Fibroblast of skin of left quadriceps (primary cell): Measurements from ENCODE around the gene VSIR.
A peak's percentile ranks its signal among the peaks of the same experiment; 100 is the strongest.

Experiments
- DNase-seq, 2 experiments: peaks; one replicate each; pipeline ENCODE4 v3.0.0-alpha.2; 2013; ENCODE audit warnings: low read depth in 2 of 2

The VSIR gene

GRCh38 chr10:71782221-71782916, 9.0 kb upstream of the VSIR start:
- no peak for DNase-seq

DNA sequence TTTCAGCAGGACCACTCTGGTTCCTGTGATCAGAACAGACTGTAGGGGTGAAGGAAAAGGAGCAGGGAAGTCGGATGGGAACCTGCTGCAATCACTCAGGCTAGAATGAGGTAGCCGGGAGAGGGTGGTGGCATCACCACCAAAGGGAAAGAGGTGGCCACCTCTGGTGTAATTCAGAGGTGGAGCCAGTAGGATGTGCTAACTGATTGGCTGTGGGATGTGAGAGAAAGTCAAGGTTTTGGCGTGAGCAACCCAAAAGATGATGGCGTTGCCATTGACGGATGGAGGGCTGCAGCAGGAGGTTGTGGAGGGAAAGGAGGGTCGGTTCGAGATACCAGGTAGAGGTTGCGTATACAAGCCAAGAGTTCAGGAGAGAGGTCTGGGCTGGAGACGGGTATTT, 7.4 kb upstream of the VSIR start:
- no peak for DNase-seq

DNA sequence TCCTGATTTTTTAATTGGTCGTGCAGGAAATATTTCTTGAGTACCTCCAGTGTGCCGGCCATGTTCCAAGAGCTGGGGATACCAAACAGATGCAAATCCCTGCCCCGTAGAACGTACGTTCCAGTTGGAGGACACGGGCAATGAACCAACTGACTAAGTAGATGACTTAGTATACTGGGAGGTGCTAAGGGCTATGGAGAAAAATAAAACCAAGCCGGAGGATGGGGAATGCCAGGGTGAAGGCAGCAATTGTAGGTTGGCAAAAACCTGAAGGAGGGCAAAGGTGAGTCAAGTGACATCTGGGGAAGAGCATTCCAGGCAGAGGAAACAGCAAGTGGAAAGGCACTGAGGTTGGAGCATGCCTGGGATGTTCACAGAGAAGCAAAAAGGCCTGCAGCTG, 6.8 kb upstream of the VSIR start:
- DNase-seq: no peak

GRCh38 chr10:71779641-71780040, 6.3 kb upstream of the VSIR start:
- no peak for DNase-seq

- no peak for DNase-seq
These were observed 4.9 kb upstream of the VSIR start for GRCh38 chr10:71778071-71778825.

GRCh38 chr10:71777213-71777985, 4.1 kb upstream of the VSIR start:
- DNase-seq: no peak

GRCh38 chr10:71776481-71776925, 3.2 kb upstream of the VSIR start:
- DNase-seq: no peak

- no peak for DNase-seq
These were observed 1.8 kb upstream of the VSIR start for GRCh38 chr10:71774916-71775702.

DNA sequence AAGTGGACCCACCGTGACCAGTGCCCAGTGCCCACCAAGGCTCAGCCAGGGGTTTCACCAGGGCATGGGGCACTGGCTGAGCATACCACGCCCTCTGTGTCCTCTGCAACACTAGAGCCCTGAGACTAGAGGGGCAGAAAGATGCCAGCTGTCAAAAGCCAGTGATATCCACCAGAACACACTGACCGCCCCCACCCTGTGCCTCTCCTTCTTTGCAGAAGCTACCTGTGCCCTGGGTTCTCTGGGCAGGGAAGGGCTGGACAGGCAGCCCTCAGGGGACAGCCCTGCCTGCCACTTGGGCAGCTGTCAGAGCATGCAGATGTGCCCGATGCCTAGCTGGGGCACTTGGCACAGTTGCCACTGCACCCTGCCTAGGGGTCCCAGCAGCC, 494 bp downstream of the VSIR start:
- DNase-seq: no peak

- DNase-seq: no peak
These were observed 1.3 kb downstream of the VSIR start for GRCh38 chr10:71771821-71772617.

GRCh38 chr10:71771204-71771603, 2.1 kb downstream of the VSIR start:
- no peak for DNase-seq

GRCh38 chr10:71770789-71771188, 2.5 kb downstream of the VSIR start:
- DNase-seq: no peak

DNA sequence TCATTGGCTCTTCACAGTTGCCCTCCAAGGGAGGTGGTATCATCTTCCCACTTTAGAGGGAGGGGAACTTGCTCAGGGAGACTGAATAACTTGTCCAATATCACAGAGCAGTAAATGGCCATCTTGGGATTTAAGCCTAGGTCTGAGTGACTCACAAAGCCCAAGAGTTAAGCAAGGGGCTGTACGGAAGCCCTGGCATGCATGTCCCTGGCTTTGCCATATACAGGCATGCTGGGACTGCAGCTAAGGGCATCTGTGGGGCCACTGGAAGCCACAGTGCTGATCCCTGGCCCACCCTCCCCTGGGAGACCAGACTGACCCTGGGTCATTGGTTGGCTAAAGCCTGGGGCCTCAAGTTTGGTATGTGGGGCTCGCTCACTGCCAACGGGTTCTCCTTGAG, 3.1 kb downstream of the VSIR start:
- DNase-seq: no peak

- no peak for DNase-seq
These were observed 4.0 kb downstream of the VSIR start for GRCh38 chr10:71769279-71769823.

DNA sequence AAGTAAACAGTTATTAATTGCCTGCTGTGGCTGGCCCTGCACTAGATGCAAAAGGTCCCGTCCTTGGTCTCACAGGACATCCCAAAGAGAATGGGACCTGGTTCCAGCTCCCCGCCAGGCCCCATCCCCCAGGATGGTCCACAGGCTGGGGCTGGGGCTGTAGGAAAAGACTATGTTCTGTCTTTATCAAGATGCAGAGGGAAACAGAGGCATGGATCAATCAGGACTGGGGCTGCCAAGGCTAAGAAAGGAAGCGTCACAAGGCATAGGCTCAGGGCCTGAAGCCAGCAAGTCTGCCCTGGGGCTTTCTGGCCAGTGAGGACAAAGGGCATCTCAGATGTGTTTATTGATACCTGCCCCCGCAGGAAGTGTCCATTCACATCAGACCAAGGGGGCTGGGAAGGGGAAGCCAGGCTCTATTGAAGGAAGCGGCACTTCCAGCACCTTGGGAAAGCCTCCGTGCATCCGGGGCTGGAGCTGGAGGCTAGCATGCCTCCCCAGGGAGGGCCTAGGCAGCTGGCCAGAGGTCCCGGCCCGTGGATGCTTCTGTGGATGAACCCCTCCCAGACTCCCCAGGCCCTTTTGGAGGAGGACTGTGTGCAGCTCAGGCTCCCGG, 5.8 kb downstream of the VSIR start:
- no peak for DNase-seq

GRCh38 chr10:71766717-71767419, 6.5 kb downstream of the VSIR start:
- peak; percentile 54 to 63 for DNase-seq

GRCh38 chr10:71765906-71766716, 7.2 kb downstream of the VSIR start:
- no peak for DNase-seq

GRCh38 chr10:71765176-71765904, 8.0 kb downstream of the VSIR start:
- DNase-seq: no peak
